HT-29 (cell line): ENCODE data around the gene UBE2H. TPM values are rescaled to one million over a fixed set of nuclear protein-coding genes. Genes with fewer than 3 reads are reported as not detected.

ENCODE experiments used
- DNase-seq: peaks from one replicate; pipeline ENCODE4 v3.0.0-alpha.2; 2015; ENCODE audit warnings: low spot score
- small RNA-seq: library from RNA; depleted of rRNA; stranded (forward); fragments of <200 nt; gene quantifications from one replicate; pipeline ENCODE3, GENCODE V24; 2014
- total RNA-seq: library from RNA; depleted of rRNA; stranded (reverse); fragments of >200 nt; shearing (Covaris generic); gene quantifications from 2 replicates; pipeline ENCODE4 v1.2.3, GENCODE V29; 2014; rRNA removed

The UBE2H gene
- total RNA-seq, 1 experiment from 2014 or later = 96.8 TPM

DNA sequence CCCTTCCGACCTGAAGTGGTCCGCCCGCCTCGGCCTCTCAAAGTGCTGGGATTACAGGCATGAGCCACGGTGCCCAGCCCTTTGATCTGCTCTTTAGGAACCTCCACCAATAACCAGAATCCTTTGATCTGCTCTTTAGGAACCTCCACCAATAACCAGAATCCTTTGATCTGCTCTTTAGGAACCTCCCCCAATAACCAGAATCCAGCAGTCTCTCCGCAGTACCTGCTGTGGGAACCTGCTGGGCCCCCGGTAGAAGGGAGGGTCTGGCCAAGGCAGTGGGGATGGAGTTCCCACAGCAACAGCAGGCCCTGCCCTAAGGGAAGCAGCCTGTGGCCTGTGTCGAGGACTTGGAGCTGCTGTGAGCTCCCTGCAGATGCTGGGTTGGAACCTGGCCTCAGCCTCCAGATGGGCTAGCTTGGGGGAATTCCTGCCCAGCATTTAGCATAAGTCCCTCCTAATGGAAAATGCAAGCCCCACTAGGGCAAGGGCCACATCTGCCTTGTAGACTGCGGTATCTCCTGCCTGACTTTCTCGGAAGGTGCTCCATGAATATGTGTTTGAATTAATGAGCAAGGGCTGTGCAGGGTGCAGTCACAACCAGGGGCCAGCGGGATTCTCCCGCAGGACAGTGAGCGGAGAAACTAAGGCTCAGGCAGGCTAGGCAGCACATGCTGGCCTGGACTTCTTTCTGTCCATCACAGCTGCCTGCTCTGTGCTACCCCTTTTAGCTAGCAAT, 165.8 kb downstream of the UBE2H start:
- no peak for DNase-seq

DNA sequence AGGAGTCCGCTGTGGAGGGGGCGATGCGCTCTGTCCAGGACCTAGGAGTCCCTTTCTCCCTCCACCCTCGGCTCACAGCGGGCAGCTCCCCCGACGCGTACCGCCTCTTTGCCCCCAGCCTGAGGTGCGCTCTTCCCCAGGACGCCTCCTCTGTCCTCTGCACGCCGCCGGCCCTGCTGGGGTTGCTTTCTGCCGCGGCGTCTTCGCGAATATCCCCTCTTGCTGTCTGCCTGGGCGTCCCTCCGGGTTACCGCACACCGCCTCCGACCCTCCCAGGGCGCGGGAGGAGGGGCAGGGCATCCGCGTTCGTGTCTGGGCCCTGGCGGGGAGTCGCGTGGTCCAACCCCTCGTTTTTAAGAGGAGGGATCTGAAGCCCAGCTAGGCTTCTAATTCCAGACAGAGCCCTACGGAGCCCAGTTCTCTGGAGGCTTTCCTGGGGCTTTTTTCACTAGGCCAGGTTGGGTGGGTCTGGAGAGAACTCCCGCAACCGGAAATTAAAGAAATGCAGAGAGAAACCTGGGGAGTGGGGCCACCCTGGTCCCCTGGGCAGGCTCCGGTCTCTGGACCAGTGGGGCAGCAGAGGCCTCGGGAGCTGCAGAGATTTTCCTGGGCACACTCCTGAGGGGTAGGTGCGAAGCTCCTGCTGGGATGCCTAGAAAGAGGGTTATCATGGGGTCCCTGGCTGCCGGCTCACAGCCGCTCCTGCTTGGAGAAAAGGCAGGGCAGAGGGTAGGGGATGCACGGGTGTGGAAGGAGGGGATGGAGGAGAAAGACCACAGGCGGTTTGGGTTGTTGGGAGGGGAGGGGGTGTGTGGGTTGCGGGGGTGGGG, 166.9 kb downstream of the UBE2H start:
- DNase-seq = no peak

DNA sequence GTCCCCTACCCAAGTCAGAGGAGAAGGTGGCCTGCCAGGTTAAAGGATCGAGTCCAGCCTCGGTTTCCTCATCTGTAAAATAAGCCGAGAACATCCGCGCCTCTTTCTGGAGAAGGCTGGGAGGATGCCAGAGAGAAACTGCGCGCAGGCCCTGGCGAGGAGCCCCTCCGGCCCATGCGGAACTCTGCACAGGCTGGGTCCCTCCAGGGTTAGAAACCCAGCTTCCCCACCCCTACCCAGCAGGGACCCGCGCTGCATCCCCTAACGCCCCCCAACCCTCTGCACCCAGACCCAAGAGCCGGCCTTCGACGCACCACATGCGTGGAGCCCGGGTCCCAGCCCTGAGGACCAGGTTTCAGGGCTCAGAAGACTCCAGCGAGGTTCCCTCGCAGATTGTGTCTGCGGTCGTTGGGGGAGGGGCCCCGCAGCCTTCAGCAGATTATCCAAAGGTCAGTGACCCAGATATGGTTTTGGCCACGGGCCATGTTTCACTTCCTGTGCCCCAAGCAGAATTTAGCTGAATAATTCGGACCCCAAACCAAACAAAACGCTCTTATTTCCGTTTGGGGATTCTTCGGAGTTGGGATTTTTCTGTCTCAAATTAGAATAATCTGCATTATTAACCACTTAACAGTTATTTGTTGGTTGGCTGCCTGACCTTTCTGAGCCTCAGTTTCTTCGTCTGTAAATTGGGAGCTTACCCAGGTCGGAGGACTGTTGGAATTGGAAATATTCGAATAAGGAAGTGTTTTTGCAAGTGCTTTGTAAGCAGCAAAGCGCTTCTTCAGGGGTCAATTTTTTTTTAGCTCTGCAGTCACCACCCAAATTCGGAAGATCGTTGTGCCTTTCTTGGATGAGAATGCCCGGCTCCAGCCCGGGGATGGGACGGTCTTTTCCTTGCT, 167.7 kb downstream of the UBE2H start:
- no peak for DNase-seq

DNA sequence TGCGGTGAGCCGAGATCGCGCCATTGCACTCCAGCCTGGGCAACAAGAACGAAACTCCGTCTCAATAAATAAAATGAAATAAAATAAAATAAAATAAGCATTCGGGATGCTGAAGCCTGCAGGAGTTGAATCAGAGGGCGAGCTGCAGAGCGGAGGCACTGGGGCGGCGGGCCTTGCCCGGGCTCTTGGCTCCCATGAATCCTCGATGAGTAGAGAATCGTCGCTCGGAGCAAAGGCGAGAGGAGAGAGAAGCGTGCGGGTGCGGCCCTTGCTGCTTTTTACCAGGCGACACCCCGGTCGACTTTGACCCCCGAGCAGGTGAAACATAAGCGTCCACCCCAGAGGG, 168.3 kb downstream of the UBE2H start:
- no peak for DNase-seq

DNA sequence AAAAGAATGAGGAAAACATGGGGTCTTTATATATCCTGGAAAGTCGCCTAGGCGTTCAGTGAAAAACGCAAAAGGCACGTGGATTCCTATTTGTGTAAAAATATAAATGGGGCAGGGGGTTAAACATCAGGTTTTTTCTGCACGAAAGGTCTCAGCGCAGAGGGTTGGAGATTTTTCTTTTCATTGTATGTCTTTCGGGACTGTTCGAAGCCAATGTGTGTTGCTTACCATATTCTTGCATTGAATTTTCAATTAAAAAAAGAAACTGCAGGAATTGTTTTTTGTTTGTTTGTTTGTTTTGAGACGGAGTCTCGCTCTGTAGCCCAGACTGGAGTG, 169.2 kb downstream of the UBE2H start:
- DNase-seq = no peak

DNA sequence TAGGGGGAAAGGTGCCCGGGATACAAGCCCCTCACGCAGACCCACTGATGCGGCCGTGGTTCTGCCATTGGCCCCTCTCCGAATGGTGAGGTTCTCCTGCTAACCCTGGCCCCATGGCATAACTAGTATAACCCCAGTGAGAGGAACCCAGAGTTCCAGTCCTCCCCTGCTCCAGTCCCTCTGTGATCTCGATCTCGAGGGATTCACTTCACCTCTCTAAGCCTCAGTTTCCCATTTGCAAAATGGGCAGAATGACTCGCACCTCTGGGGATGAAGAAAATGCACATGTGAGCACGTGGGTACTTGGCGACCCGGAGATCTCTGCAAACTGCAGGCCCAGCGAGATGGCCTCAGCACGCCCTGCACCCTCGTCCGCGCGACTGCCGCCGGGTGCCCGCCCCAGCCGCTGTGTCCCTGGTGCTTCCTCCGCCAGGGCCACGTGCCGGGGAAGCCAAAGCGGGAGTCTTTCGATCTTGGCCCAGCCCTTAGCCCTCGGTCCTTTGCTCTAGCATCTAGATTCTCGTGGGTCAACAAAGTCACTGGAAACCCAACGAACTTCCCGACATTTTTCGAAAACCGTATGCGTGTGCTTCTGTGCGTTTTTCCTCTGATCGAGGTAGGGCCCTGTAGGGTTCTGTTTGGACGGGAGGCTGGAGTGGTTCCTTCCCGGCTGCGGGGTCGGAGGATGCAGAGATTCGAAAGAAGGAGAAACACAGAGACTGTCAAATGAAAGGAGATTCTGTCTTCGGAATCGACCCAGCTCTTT, 169.8 kb downstream of the UBE2H start:
- DNase-seq = no peak

DNA sequence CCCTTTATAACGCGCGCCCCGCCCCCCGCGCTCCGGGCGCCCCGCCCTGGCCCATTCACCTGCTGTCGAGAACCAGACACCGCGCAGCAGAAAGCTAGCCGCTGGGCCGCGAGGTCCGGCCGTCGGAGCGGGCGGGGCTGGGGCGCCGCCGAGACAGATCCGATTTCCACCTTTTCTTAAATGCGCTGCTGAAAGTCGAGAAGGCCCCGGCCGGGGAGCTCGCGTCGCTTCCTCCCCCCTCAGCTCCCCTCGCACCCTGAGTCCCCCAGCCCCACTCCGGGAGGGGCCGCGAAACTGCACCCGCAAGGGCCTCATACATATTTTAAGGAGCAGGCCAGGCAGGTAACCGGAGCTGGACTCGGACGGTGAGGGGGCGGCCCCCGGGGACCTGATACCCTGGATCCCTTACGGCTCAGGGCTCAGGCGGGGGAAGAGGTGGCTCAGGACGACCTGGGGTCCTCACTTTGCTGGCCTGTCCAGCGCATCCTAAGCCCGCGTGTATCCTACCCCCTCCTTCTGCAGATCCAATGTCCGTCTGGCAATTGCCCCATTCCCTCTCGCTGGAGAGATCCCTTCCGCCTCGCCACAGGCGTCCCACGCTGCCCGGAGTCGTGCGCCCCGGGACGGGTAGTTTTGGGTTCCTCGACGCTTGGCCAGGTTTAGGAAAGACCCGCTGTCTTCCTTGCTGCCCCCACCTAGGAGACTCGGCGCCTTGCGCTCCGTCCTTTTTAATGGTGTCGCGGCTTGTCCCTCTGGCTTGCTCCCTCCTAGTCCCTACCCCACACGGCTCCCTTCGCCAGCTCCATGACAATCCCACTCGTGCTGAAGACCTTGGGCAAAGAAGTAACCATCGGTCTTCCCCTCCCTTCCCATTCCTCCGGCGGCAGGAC, 170.6 kb downstream of the UBE2H start:
- DNase-seq = no peak

DNA sequence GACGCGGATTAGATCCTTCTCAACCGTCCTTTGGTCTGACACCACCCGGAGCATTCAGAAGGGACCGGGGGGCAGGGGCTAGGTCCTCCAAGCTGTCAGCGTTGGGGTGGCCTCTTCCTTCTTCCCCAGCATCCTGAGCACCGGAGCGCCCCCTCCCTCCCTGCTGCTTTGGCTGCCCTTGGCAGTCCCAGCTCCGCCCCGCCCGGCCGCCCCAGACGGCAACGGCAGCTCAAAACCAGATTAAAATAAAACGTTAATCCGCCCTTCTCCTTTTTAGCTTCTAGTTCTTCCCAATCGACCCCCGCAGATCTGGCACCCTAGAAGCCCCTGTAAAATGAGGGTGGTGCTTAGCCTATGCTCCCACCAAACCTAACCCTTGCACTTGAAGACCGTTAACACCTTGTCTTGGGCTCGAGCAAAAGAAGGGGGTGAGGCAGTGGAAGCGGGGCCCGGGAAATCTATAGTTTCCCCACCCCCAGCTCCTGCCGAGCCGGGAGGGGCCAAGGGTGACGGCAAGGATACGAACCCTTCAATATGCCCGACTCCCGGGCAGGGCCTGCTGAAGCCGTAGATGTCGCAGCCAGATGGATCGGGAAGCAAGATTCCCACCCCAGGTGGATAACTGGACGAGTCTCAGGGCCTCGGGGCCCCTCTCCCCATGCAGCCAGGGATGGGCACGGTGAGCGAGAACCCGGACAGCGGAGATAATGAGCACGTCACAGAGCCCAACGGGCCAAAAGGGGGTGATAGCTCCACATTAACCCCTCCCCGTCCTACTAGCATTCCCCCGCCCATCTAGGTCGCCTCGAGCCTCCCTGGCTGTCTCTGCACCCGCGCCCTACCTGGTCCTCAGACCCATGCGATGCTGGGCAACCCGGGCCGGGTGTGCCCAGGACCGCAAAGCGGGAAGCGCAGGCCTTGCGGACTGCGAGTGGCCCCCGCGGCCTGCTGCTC, 171.5 kb downstream of the UBE2H start:
- peak; percentile 35 for DNase-seq

Small RNA genes lying within 50 kb of the gene (small RNA-seq; reads per million reads assigned to genes)
- gene RF00019 = not detected

Other genes starting within 250 kb of the UBE2H start
- 13.7 and 19.9 TPM in 2 replicates for gene ZC3HC1, start 98.4 kb upstream of the UBE2H start, total RNA-seq
- gene KLHDC10, start 117.6 kb upstream of the UBE2H start, total RNA-seq = 10.9 and 22.6 TPM in 2 replicates